ENCODE results near the gene OR2A25.

DNA sequence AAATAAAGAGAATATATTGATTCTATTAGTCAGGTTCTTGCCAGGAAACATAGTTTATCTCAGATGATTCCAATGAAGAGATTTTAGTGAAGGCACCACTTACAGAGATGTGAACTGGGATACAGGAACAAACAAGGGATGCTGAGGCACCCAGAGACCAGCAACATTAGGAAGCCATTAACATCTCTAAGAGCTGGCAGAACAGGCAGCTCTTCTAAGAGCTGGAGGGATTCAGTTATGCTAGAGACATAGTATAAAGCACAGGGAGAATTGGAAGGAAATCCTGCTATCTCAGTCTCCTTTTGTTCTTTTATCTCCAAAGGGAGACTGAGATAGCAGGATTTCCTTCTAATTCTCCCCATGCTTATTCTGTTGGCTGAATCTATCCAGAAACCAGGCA, 47.4 kb upstream of the OR2A25 start:
- TF ChIP-seq, protein P1, sequence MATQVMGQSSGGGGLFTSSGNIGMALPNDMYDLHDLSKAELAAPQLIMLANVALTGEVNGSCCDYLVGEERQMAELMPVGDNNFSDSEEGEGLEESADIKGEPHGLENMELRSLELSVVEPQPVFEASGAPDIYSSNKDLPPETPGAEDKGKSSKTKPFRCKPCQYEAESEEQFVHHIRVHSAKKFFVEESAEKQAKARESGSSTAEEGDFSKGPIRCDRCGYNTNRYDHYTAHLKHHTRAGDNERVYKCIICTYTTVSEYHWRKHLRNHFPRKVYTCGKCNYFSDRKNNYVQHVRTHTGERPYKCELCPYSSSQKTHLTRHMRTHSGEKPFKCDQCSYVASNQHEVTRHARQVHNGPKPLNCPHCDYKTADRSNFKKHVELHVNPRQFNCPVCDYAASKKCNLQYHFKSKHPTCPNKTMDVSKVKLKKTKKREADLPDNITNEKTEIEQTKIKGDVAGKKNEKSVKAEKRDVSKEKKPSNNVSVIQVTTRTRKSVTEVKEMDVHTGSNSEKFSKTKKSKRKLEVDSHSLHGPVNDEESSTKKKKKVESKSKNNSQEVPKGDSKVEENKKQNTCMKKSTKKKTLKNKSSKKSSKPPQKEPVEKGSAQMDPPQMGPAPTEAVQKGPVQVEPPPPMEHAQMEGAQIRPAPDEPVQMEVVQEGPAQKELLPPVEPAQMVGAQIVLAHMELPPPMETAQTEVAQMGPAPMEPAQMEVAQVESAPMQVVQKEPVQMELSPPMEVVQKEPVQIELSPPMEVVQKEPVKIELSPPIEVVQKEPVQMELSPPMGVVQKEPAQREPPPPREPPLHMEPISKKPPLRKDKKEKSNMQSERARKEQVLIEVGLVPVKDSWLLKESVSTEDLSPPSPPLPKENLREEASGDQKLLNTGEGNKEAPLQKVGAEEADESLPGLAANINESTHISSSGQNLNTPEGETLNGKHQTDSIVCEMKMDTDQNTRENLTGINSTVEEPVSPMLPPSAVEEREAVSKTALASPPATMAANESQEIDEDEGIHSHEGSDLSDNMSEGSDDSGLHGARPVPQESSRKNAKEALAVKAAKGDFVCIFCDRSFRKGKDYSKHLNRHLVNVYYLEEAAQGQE (IDR thresholded peaks at IDR 0.05): no peak
- no peak for TF ChIP-seq USF2 (IDR thresholded peaks at IDR 0.05)
- TF ChIP-seq PHF8 (IDR thresholded peaks at IDR 0.05; ENCODE audit: borderline replicate concordance, low read depth): no peak
- TF ChIP-seq POLR2A (IDR thresholded peaks at IDR 0.05; ENCODE audit: low read length): no peak
- no peak for TF ChIP-seq CEBPB (IDR thresholded peaks at IDR 0.05)
- TF ChIP-seq SMC3 (IDR thresholded peaks at IDR 0.05): no peak
- TF ChIP-seq NR3C1 (IDR thresholded peaks at IDR 0.05): no peak
- no peak for TF ChIP-seq CHD4 (IDR thresholded peaks at IDR 0.05; ENCODE audit: borderline replicate concordance)
- TF ChIP-seq CTCF (IDR thresholded peaks at IDR 0.05): no peak
- TF ChIP-seq, protein P2, sequence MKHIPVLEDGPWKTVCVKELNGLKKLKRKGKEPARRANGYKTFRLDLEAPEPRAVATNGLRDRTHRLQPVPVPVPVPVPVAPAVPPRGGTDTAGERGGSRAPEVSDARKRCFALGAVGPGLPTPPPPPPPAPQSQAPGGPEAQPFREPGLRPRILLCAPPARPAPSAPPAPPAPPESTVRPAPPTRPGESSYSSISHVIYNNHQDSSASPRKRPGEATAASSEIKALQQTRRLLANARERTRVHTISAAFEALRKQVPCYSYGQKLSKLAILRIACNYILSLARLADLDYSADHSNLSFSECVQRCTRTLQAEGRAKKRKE (CRISPR knock-in tag; IDR thresholded peaks at IDR 0.05; ENCODE audit: low read depth): no peak
- no peak for TF ChIP-seq RNF2 (IDR thresholded peaks at IDR 0.05; ENCODE audit: borderline replicate concordance, low read depth)
